Glutamatergic neuron (in vitro differentiated cells): ENCODE data around the gene GADD45B. TPM values are rescaled to one million over a fixed set of nuclear protein-coding genes. Genes with fewer than 3 reads are reported as not detected.

Source experiments
- DNase-seq: peaks from one replicate; pipeline ENCODE4 v3.0.0; 2022
- H3K27ac Mint-ChIP-seq: one replicate; pipeline ENCODE4 v1.8.0; 2020; ENCODE audit warnings: mild to moderate bottlenecking, mixed read lengths, inconsistent platforms; ENCODE audit not compliant: unreplicated experiment
- H3K27me3 Mint-ChIP-seq: one replicate; pipeline ENCODE4 v1.8.0; 2020; ENCODE audit warnings: mild to moderate bottlenecking, moderate library complexity, mixed read lengths, inconsistent platforms; ENCODE audit not compliant: unreplicated experiment
- H3K36me3 Mint-ChIP-seq: one replicate; pipeline ENCODE4 v1.8.0; 2020; ENCODE audit warnings: mild to moderate bottlenecking, mixed read lengths, inconsistent platforms; ENCODE audit not compliant: unreplicated experiment
- H3K4me1 Mint-ChIP-seq: one replicate; pipeline ENCODE4 v1.8.0; 2020; ENCODE audit warnings: mild to moderate bottlenecking, low read depth, mixed read lengths, inconsistent platforms; ENCODE audit not compliant: unreplicated experiment
- H3K4me3 Mint-ChIP-seq: one replicate; pipeline ENCODE4 v1.8.0; 2020; ENCODE audit warnings: mild to moderate bottlenecking, mixed read lengths, inconsistent platforms; ENCODE audit not compliant: unreplicated experiment
- H3K9me3 Mint-ChIP-seq: one replicate; pipeline ENCODE4 v1.8.0; 2020; ENCODE audit warnings: mild to moderate bottlenecking, moderate library complexity, mixed read lengths, inconsistent platforms; ENCODE audit not compliant: unreplicated experiment
- total RNA-seq: library from RNA; stranded (reverse); fragmentation: NEBNext Ultra II Directional; extraction: Animal tissue kit (Norgen Biotek cat#: 25700); gene quantifications from one replicate; pipeline ENCODE4 v1.2.1, GENCODE V29; 2021; ENCODE audit not compliant: unreplicated experiment
- TF ChIP-seq, protein P1 (sequence below): fragments of 200-600 bp; sonication (generic); IDR thresholded peaks from one replicate; pipeline ENCODE4 v1.5.0; 2021; ENCODE audit not compliant: partially characterized antibody, unreplicated experiment

GADD45B gene
- total RNA-seq, 1 donor from 2014 or later = 3.8 TPM

DNA sequence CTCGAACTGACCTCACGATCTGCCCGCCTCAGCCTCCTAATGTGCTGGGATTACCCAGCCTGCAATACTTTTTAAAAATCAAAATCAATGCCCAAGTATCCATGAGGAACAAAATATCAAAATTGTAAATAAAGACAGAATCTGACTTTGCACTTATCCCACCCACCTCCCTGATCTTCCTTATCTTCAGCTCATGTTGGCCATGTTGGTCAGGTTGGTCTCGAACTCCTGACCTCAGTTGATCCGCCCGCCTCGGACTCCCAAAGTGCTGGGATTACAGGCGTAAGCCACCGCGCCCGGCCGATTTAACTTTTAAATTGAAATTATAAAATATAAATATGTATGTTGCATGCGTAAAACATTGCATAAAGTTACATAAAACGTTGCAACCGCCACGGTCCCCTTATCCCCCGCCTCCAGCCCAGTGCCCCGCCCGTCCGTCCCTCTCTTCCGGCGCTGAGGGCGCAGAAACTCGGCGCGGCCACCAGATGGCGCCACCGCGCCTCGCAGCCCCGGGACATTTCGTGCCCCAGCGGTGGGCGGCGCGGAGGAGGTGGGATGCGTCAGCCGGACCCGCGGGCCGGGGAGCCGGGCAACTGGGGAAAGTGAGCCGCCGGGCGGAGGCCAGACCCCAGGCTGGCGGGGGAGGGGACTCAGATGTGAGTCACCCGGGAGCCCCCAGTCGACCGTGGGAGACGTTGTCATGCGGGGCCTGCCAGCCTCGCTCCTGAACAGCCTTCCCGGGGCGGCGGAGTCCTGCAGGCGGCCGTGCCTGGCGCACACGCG is 1.5 kb upstream of the GADD45B start:
- Mint-ChIP-seq H3K27me3 (peaks cover 26% of the 10 kb centered on the region), H3K36me3 (no peaks in the 10 kb centered on the region), H3K4me1 (peaks cover 4% of the 10 kb centered on the region), H3K9me3 (peaks cover 3% of the 10 kb centered on the region), H3K4me3 (peak overlapping the region; percentile 20), H3K27ac (no peak overlapping the region)
- DNase-seq = peak; percentile 91
- TF ChIP-seq, protein P1, sequence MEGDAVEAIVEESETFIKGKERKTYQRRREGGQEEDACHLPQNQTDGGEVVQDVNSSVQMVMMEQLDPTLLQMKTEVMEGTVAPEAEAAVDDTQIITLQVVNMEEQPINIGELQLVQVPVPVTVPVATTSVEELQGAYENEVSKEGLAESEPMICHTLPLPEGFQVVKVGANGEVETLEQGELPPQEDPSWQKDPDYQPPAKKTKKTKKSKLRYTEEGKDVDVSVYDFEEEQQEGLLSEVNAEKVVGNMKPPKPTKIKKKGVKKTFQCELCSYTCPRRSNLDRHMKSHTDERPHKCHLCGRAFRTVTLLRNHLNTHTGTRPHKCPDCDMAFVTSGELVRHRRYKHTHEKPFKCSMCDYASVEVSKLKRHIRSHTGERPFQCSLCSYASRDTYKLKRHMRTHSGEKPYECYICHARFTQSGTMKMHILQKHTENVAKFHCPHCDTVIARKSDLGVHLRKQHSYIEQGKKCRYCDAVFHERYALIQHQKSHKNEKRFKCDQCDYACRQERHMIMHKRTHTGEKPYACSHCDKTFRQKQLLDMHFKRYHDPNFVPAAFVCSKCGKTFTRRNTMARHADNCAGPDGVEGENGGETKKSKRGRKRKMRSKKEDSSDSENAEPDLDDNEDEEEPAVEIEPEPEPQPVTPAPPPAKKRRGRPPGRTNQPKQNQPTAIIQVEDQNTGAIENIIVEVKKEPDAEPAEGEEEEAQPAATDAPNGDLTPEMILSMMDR = peak; percentile 98

DNA sequence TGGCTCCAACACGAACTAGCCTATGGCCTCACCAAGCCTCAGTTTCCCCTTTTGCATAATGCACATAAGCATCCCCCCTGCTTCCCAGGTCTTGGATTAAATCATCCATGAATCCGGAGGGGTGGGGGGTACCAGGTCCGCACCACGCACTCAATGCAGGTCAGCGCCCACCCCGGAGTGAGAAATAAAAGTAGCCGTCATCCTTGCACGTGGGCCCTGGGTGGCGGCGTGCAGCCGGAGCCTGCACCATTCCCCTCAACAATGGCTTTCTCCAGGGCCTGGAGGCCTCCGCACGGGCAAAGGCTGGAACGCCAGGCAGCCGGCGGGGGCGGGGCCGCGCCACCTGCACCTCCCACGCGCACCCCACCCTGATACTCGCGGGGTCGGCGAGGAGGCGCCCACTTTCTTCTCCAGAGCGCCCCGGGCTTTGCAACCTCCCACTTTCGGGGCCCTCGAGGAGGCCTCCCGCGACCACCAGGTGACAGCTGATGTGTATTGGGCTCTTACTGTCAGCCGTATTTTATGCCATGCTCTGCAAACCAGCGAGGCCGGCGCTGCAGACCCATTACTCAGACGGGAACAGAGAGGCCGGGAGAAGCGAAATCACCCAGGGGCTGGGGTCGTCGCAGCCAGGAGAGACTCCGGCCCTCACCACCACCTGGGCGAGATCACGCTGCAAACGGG is 767 bp upstream of the GADD45B start:
- DNase-seq = no peak
- peak overlapping the region; percentile 65 for H3K4me3 Mint-ChIP-seq
- no peaks in the 10 kb centered on the region for H3K36me3 Mint-ChIP-seq
- TF ChIP-seq, protein P1 = no peak
- H3K27me3 Mint-ChIP-seq = peaks cover 23% of the 10 kb centered on the region
- peaks cover 3% of the 10 kb centered on the region for H3K4me1 Mint-ChIP-seq
- no peak overlapping the region for H3K27ac Mint-ChIP-seq
- peaks cover 3% of the 10 kb centered on the region for H3K9me3 Mint-ChIP-seq

DNA sequence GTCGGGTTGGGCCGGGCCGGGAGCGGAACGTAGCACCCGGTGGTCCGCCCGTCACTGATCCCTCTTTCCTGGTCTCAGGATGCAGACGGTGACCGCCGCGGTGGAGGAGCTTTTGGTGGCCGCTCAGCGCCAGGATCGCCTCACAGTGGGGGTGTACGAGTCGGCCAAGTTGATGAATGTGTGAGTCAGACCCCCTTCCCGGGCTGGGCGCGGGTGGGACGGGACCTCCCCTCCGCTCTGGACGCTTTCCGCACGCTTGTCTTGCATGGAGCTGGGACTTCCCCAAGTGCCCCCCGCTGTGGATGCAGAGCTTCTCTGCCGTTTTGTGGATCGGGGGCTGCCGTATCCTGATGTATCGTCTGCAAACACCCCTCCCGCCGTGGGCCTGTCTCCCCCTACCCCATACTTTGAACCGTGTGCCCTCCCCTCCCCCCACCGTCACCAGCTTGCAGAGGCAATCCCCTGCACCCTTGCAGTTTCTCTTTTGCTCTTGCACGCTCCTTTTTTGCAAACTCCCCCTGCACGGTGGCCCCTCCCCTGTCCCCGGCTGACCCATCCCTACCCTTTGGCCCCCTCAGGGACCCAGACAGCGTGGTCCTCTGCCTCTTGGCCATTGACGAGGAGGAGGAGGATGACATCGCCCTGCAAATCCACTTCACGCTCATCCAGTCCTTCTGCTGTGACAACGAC is 669 bp downstream of the GADD45B start:
- peak overlapping the region; percentile 88 for H3K4me3 Mint-ChIP-seq
- H3K4me1 Mint-ChIP-seq = peaks cover 3% of the 10 kb centered on the region
- H3K27ac Mint-ChIP-seq = no peak overlapping the region
- H3K9me3 Mint-ChIP-seq = peaks cover 1% of the 10 kb centered on the region
- H3K36me3 Mint-ChIP-seq = no peaks in the 10 kb centered on the region
- peaks cover 26% of the 10 kb centered on the region for H3K27me3 Mint-ChIP-seq
- TF ChIP-seq, protein P1 = no peak
- DNase-seq = no peak

DNA sequence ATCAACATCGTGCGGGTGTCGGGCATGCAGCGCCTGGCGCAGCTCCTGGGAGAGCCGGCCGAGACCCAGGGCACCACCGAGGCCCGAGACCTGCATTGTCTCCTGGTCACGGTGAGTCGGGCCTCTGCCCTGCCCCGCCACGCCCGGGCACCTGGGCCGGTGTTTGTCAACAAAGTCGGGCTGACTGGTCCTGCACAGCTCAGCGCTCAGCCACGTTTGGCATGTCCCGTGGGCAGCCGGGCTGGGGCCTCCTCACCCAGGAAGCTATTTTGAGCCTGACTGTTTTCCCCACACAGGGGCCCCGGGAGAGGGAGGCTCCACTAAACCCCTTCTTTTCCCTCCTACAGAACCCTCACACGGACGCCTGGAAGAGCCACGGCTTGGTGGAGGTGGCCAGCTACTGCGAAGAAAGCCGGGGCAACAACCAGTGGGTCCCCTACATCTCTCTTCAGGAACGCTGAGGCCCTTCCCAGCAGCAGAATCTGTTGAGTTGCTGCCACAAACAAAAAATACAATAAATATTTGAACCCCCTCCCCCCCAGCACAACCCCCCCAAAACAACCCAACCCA is 1.3 kb downstream of the GADD45B start:
- DNase-seq = no peak
- Mint-ChIP-seq H3K27me3 (peaks cover 26% of the 10 kb centered on the region), H3K4me1 (peaks cover 3% of the 10 kb centered on the region), H3K9me3 (peaks cover 1% of the 10 kb centered on the region), H3K36me3 (no peaks in the 10 kb centered on the region), H3K27ac (no peak overlapping the region), H3K4me3 (peak overlapping the region; percentile 88)
- TF ChIP-seq, protein P1 = no peak
